NCI-H1092 treated with DMSO at 0.1 percent for 48 hours (cell line): ENCODE measurements around the gene ADAMTS2.

ENCODE experiments used
- DNase-seq: peaks from one replicate; lab custom pipeline; 2025; lab: John Stamatoyannopoulos, UW

ADAMTS2 gene

GRCh38 chr5:179311091-179311470 is 34.2 kb downstream of the ADAMTS2 start:
- DNase-seq, result no peak

- no peak for DNase-seq
Measured at GRCh38 chr5:179310439-179311090, 34.7 kb downstream of the ADAMTS2 start.

- DNase-seq, result no peak
Measured at GRCh38 chr5:179309751-179310320, 35.4 kb downstream of the ADAMTS2 start.

- DNase-seq, result no peak
Measured at GRCh38 chr5:179309383-179309670, 35.9 kb downstream of the ADAMTS2 start.

GRCh38 chr5:179308563-179309382 is 36.5 kb downstream of the ADAMTS2 start:
- no peak for DNase-seq

GRCh38 chr5:179307931-179308471 is 37.3 kb downstream of the ADAMTS2 start:
- DNase-seq, result no peak

GRCh38 chr5:179307013-179307800 is 38.1 kb downstream of the ADAMTS2 start:
- no peak for DNase-seq

- DNase-seq, result no peak
Measured at GRCh38 chr5:179306191-179307012, 38.9 kb downstream of the ADAMTS2 start.

GRCh38 chr5:179304871-179305270 is 40.4 kb downstream of the ADAMTS2 start:
- no peak for DNase-seq

GRCh38 chr5:179304466-179304865 is 40.8 kb downstream of the ADAMTS2 start:
- DNase-seq, result no peak

- DNase-seq, result no peak
Measured at GRCh38 chr5:179303451-179304200, 41.6 kb downstream of the ADAMTS2 start.

GRCh38 chr5:179302499-179303185 is 42.6 kb downstream of the ADAMTS2 start:
- no peak for DNase-seq

- no peak for DNase-seq
Measured at GRCh38 chr5:179301796-179302195, 43.5 kb downstream of the ADAMTS2 start.

GRCh38 chr5:179301376-179301775 is 43.9 kb downstream of the ADAMTS2 start:
- DNase-seq, result no peak

GRCh38 chr5:179300581-179301180 is 44.6 kb downstream of the ADAMTS2 start:
- DNase-seq, result no peak

GRCh38 chr5:179298181-179298993 is 46.9 kb downstream of the ADAMTS2 start:
- no peak for DNase-seq

GRCh38 chr5:179297486-179298180 is 47.6 kb downstream of the ADAMTS2 start:
- DNase-seq, result no peak

GRCh38 chr5:179297026-179297425 is 48.2 kb downstream of the ADAMTS2 start:
- no peak for DNase-seq
